LNCaP clone FGC (cell line): ENCODE data around the gene UBP1.
"Not testable (repeated sequence)": the region's sequence is repeated elsewhere in the genome, so short reads cannot be mapped to it uniquely, and the experiment has no call there.

ENCODE experiments used
- DNase-seq: peaks from one replicate; pipeline ENCODE4 v3.0.0-alpha.2; 2011; ENCODE audit warnings: low read depth
- H3K4me3 ChIP-seq: 2 replicates; pipeline ENCODE4 v1.5.1; 2011; ENCODE audit warnings: mild to moderate bottlenecking, low read depth, low read length, control low read depth
- TF ChIP-seq, protein P1 (sequence below): IDR thresholded peaks from 2 replicates; pipeline ENCODE4 v1.5.1; 2012; ENCODE audit warnings: mild to moderate bottlenecking; ENCODE audit not compliant: control insufficient read depth, insufficient read depth; ENCODE audit errors: extremely low read depth

Gene UBP1

DNA sequence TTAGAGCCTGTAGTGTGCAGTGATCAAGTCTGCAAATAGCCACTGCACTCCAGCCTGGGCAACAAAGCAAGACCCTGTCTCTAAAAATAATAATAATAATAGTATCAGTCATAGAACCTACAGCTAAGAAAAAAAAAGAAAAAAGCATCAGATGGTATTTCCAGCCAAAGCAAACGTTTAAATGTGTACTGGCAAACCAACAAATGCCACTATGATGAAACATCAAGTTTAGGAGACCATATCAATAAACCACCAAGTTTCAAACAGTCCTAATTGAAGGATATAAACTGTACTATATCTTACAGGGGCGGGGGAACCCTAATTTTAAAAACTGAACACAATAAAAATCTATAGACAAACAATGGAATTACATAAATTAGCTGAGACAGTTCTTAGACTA lies 6.4 kb downstream of the UBP1 start:
- no peak overlapping the region for H3K4me3 ChIP-seq
- no peak for DNase-seq
- TF ChIP-seq, protein P1, sequence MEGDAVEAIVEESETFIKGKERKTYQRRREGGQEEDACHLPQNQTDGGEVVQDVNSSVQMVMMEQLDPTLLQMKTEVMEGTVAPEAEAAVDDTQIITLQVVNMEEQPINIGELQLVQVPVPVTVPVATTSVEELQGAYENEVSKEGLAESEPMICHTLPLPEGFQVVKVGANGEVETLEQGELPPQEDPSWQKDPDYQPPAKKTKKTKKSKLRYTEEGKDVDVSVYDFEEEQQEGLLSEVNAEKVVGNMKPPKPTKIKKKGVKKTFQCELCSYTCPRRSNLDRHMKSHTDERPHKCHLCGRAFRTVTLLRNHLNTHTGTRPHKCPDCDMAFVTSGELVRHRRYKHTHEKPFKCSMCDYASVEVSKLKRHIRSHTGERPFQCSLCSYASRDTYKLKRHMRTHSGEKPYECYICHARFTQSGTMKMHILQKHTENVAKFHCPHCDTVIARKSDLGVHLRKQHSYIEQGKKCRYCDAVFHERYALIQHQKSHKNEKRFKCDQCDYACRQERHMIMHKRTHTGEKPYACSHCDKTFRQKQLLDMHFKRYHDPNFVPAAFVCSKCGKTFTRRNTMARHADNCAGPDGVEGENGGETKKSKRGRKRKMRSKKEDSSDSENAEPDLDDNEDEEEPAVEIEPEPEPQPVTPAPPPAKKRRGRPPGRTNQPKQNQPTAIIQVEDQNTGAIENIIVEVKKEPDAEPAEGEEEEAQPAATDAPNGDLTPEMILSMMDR: no peak

DNA sequence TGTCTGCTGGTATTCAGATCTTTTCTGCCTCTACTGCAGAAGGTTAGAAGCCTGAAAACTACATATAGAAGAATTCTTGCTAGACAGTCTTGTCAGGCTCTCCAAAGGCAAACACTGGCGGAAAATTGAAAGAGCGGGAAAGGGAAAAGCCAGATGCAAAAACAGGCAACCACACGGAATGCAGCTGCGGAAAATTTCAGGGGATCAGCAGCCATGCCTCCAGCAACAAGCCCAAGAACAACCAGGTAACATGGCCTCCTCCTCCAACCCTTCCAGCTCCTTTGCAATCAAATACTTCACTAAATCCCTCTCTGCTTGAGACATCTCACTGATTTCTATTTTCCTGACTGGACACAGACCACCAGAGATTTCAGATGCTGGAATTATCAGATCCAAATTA lies 9.6 kb downstream of the UBP1 start:
- TF ChIP-seq, protein P1: no peak
- no peak for DNase-seq
- H3K4me3 ChIP-seq: no peak overlapping the region

DNA sequence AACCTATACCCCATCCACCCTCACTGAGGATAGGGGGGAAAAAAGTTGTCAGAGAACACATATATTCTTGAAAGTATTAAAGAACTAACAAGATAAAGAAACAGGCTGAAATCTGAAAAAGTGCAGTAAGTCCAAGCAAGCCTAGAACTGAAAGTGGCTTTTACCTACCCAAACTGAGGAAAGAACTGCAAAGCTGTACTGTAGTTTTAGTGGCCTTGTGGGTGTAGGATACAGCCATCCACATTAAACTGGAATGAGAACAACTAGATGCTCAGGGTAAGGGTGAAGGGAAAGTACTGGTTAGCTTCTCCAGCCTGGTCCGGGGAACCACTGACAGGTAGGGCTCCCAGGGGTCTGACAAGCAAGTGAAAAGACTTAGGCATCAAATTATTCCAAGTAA lies 10.1 kb downstream of the UBP1 start:
- no peak for DNase-seq
- TF ChIP-seq, protein P1: no peak

DNA sequence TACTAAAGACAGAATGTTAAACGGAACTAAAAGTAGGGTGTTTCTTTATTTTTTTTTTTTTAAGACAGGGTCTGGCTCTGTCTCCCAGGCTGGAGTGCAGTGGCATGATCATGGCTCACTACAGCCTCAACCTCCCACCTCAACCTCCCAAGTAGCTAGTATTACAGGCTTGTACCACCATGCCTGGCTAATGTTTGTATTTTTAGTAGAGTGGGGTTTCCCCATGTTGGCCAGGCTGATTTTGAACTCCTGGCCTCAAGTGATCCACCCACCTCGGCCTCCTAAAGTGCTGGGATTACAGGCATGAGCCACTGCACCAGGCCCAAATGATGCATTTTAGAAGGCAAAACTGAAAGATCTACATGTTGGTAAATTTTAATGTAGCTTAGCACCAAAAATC lies 10.9 kb downstream of the UBP1 start:
- not testable (repeated sequence) for DNase-seq, H3K4me3 ChIP-seq

More for the DNA sequence above, 10.1 kb downstream of the UBP1 start:
- no peak overlapping the region for H3K4me3 ChIP-seq

DNA sequence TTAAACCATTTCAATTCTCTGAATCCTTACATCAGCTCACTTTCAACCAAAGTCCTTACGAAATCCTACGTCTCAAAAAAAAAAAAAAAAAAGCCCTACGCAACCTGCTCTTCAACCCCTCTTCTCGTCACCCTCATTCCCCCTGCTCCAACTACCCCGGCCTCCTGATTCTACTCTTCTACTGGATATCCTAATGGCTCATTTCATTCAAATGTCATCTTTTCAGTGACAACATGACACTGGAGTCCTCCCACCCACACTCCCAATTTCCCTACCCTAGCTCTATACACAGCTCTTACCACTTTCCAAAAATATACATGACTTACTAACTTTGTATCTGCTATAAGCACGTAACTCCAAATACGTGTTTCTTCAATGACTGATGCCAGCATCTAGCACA lies 11.5 kb downstream of the UBP1 start:
- no peak for DNase-seq
- TF ChIP-seq, protein P1: no peak
- H3K4me3 ChIP-seq: no peak overlapping the region

DNA sequence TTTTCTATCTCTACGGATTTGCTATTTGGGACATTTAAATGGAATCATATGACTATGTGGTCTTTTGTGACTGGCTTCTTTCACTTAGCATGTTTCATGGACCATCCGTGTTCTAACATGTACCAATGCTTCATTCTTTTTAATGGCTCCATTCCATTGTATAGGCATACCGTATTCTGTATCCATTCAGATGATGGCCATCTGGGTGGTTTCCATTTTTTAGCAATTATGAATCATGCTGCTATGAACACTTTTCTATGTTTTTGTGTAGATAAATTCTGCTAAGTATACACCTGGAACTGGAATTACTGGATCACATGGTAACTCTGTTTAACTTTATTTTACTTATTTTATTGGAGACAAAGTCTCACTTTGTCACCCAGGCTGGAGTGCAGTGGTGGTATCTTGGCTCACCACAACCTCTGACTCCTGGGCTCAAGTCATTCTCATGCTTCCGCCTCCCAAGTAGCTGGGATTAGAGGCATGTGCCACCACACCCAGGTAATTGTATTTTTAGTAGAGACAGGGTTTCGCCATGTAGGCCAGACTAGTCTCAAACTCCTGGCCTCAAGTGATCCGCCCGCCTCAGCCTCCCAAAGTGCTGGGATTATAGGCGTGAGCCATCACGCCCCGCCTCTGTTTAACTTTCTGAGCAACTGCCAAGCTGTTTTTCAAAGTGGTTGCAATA lies 13.4 kb downstream of the UBP1 start:
- no peak overlapping the region for H3K4me3 ChIP-seq
- no peak for DNase-seq
- TF ChIP-seq, protein P1: no peak

DNA sequence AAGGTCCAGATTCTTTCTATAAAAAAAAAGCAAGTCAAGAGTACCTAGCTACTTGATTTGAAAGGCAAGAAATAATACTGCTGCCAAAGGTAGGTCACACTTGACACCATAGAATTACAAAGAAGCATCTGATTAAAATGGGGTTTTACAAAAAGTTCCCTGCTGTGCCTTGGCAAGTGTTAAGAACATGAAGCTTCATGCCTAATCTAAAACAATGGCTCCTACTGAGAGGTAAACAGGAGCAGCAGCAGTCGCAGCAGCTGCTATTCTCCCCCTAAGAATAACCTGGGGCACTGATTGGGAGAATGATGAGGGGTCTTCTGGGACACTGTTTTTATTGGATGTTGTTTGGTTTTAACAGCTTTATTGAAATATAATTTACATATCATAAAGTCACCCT lies 14.1 kb downstream of the UBP1 start:
- TF ChIP-seq, protein P1: no peak
- no peak overlapping the region for H3K4me3 ChIP-seq
- no peak for DNase-seq
